ENCODE results near the gene ZNF813.

ZNF813 gene

DNA sequence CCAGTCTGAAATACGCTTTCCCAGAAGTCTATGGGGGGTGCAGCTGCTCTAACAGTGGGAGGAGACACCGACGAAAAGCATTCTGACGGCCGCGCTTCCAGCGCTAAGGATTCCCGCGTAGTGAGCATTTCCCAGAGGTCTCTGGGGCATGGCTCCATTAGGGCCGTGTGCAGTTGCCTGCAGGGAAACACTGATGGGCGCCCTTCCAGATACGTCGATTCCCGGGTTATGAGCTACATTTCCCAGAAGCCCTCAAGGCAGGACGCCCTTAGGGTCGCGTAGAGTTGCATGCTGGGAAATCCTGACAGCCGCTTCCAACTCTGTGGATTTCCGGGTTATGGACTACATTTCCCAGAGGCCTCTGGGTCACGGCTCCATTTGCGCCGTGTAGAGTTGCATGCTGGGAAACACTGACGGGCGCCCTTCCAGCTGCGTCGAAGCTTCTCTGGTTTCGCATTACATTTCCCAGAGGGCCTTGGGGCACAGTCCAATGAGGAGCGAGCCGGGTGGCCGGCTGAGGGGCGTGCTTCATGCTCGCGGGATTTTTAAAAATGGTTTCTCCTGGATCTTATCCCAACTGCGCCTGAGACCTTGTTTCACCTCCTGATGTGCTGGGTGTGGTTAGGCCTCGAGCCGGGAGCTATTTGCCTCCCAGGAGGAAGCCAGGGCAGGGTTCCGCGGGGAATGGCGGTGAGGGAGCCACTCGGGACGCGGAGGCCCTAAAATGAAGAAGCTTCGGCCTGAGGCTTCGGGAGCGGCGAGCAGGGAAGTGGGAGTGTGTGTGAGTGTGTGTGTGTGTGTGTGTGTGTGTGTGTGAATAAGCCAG is 53.2 kb downstream of the ZNF813 start:
- peak overlapping the region; percentile 85 for H3K4me3 ChIP-seq (ENCODE audit: low read depth, low read length)
- TF ChIP-seq CTCF (conservative IDR thresholded peaks at IDR 0.05; ENCODE audit: low read depth, low read length): no peak
- peak; percentile 100 for DNase-seq (ENCODE audit: low read depth)

DNA sequence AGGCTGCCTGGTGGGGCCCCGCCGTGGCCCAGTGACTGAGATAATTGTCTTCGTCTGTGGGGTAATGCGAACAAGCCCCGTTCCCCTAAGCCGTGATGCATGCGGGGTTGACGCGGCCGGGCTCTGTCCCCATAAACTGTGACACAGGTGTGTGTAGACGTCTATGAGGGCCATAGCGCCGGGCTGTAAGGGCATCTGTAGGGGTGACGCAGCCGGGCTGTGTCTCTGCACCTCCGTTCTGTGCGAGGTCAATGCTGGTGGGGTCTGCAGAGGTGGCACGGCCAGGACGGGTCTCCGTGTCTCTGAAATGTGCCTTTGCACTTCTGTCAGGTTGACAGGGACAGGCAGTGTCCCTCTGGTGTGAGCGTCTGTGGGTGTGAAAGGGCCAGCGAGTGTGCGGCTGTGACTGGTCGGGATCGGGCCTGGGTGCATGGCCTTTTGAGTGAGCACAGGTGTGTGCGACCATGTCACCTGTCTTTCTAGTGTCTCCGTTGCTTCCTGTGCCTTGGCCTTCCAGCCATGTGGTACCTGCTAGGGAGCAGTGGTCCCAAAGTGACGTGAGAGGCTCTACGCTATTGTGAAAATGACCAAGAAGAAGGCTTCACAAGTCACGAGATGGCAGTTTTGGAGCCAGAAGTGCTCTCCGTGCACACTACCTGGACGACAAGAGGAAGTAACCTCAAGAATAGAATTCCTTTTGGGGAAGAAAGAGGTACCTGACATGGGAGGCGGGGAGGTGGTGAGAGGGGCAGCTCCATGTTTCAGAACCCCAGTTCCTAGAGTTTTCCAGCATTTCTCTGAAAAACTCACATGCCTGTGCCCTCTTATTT is 54.1 kb downstream of the ZNF813 start:
- H3K4me3 ChIP-seq (ENCODE audit: low read depth, low read length): peak overlapping the region; percentile 85
- no peak for TF ChIP-seq CTCF (conservative IDR thresholded peaks at IDR 0.05; ENCODE audit: low read depth, low read length)
- DNase-seq (ENCODE audit: low read depth): no peak

- TF ChIP-seq CTCF (conservative IDR thresholded peaks at IDR 0.05; ENCODE audit: low read depth, low read length): no peak
- no peak for DNase-seq (ENCODE audit: low read depth)
- H3K4me3 ChIP-seq (ENCODE audit: low read depth, low read length): no peak overlapping the region
Observed at GRCh38 chr19:53525922-53526321, 58.4 kb downstream of the ZNF813 start.

- no peak for DNase-seq (ENCODE audit: low read depth)
- no peak overlapping the region for H3K4me3 ChIP-seq (ENCODE audit: low read depth, low read length)
- TF ChIP-seq CTCF (conservative IDR thresholded peaks at IDR 0.05; ENCODE audit: low read depth, low read length): no peak
Observed at GRCh38 chr19:53530622-53531021, 63.1 kb downstream of the ZNF813 start.

DNA sequence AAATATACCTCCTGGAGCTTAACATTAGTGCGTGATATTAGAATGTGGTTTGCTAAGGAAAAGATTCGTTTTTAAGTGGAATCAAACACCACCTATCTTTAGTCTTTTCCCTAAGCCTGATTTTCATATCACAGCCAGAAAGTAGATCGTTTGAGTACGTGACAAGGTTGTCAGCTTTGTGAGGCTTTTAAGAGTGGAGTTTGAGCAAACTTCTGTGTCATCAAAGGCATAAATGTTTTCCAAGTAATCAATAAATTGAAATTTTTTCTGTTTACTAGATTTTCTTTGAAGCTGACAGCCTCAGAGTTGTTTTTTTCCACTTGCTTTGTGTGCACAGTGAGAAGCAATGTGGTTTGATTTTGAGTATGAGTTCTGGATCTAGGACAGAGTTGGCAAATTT is 63.9 kb downstream of the ZNF813 start:
- H3K4me3 ChIP-seq (ENCODE audit: low read depth, low read length): no peak overlapping the region
- no peak for DNase-seq (ENCODE audit: low read depth)
- TF ChIP-seq CTCF (conservative IDR thresholded peaks at IDR 0.05; ENCODE audit: low read depth, low read length): no peak

DNA sequence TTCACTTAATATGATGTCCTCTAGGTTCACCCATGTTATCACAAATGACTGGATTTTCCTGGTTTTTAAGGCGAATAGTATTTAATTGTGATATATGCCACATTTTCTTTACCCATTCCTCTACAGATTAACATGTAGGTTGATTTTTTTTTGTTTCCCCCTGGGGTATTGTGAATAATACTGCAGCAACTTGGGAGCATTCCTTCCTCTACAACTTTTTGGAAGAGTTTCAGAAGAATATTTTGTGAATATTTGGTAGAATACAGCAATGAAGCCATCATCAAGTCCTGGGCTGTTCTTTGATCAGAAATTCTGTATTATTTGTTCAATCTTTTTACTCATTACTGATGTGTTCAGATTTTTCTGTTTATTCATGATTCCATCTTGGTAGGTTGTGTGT is 64.8 kb downstream of the ZNF813 start:
- no peak for TF ChIP-seq CTCF (conservative IDR thresholded peaks at IDR 0.05; ENCODE audit: low read depth, low read length)
- DNase-seq (ENCODE audit: low read depth): no peak
- H3K4me3 ChIP-seq (ENCODE audit: low read depth, low read length): no peak overlapping the region

Measured in choroid plexus epithelial cell (primary cell).